GM23338 (cell line): ENCODE data around the gene CSTB. TPM values are rescaled to one million over a fixed set of nuclear protein-coding genes. Genes with fewer than 3 reads are reported as not detected.

Experiments used
- ATAC-seq: fragments of 200-7000 bp; cut with Tn5 transposase; 3 replicates; pipeline ENCODE4 v1.9.1; 2020
- DNase-seq: peaks from one replicate; pipeline ENCODE4 v3.0.0-alpha.2; 2015; ENCODE audit warnings: low spot score
- H2AFZ ChIP-seq: fragments of 200-600 bp; sonication (generic); 2 replicates; pipeline ENCODE4 v1.8.0; 2016; ENCODE audit warnings: antibody characterized with exemption, mild to moderate bottlenecking, moderate library complexity
- H3F3A ChIP-seq: fragments of 200-600 bp; sonication (generic); replicated peaks from 2 replicates; pipeline ENCODE4 v1.8.0; 2017; ENCODE audit warnings: antibody characterized with exemption, mixed run types, low read depth
- H3K27ac ChIP-seq: fragments of 200-600 bp; sonication (generic); 2 replicates; pipeline ENCODE4 v1.6.1; 2016; ENCODE audit warnings: low read depth
- H3K27me3 ChIP-seq: fragments of 200-600 bp; sonication (generic); 2 replicates; pipeline ENCODE4 v1.8.0; 2016; ENCODE audit warnings: mild to moderate bottlenecking, mixed run types, moderate library complexity; ENCODE audit not compliant: insufficient read depth
- H3K36me3 ChIP-seq: fragments of 200-600 bp; sonication (generic); 2 replicates; pipeline ENCODE4 v1.8.0; 2016; ENCODE audit warnings: mild to moderate bottlenecking; ENCODE audit not compliant: insufficient read depth
- H3K4me1 ChIP-seq: fragments of 200-600 bp; sonication (generic); 2 replicates; pipeline ENCODE4 v1.8.0; 2016; ENCODE audit warnings: mild to moderate bottlenecking, moderate library complexity; ENCODE audit not compliant: insufficient read depth
- H3K4me2 ChIP-seq: fragments of 200-600 bp; sonication (generic); 2 replicates; pipeline ENCODE4 v1.7.1; 2017; ENCODE audit warnings: mixed run types
- H3K4me3 ChIP-seq: fragments of 200-600 bp; sonication (generic); 2 replicates; pipeline ENCODE4 v1.6.1; 2016; ENCODE audit warnings: mixed run types
- H3K79me2 ChIP-seq: fragments of 200-600 bp; sonication (generic); replicated peaks from 2 replicates; pipeline ENCODE4 v1.8.0; 2017; ENCODE audit warnings: mild to moderate bottlenecking; ENCODE audit not compliant: insufficient read depth
- H3K9me2 ChIP-seq: fragments of 200-600 bp; sonication (generic); 2 replicates; pipeline ENCODE4 v1.8.0; 2017; ENCODE audit not compliant: insufficient read depth
- H4K20me1 ChIP-seq: fragments of 200-600 bp; sonication (generic); replicated peaks from 2 replicates; pipeline ENCODE4 v1.8.0; 2017; ENCODE audit warnings: mild to moderate bottlenecking; ENCODE audit not compliant: insufficient read depth
- H3K27ac Mint-ChIP-seq: 2 replicates; pipeline ENCODE4 v1.8.0; 2020; ENCODE audit warnings: inconsistent platforms, mild to moderate bottlenecking, moderate library complexity, mixed read lengths
- H3K27me3 Mint-ChIP-seq: 3 replicates; pipeline ENCODE4 v1.8.0; 2022; ENCODE audit warnings: low read depth, mild to moderate bottlenecking, moderate library complexity, mixed read lengths, inconsistent platforms; ENCODE audit not compliant: insufficient read depth, poor library complexity
- H3K36me3 Mint-ChIP-seq: 3 replicates; pipeline ENCODE4 v1.8.0; 2021; ENCODE audit warnings: low read depth, mild to moderate bottlenecking, inconsistent platforms, moderate library complexity, mixed read lengths
- H3K4me1 Mint-ChIP-seq: 3 replicates; pipeline ENCODE4 v1.8.0; 2020; ENCODE audit warnings: mild to moderate bottlenecking, inconsistent platforms, mixed read lengths
- H3K4me3 Mint-ChIP-seq: 3 replicates; pipeline ENCODE4 v1.8.0; 2021; ENCODE audit warnings: moderate library complexity, mild to moderate bottlenecking, inconsistent platforms, mixed read lengths
- H3K9me3 Mint-ChIP-seq: 3 replicates; pipeline ENCODE4 v1.8.0; 2020; ENCODE audit warnings: moderate library complexity, mild to moderate bottlenecking, inconsistent platforms, mixed read lengths
- CREB1 ChIP-seq: fragments of 250-450 bp; sonication (Bioruptor Pico); IDR thresholded peaks from 2 replicates; pipeline ENCODE4 v1.5.0; 2020; ENCODE audit warnings: low read depth, mild to moderate bottlenecking, moderate library complexity
- CTCF ChIP-seq, 2 experiments: fragments of 200-600 bp in 1 of 2; sonication (generic) in 1 of 2; conservative IDR thresholded peaks; 2 replicates each; pipeline versions ENCODE4 v1.5.1 to v1.6.1; 2016 to 2017; ENCODE audit warnings: antibody characterized with exemption in 2 of 2, low read depth in 2 of 2, mild to moderate bottlenecking in 2 of 2, moderate library complexity in 1 of 2
- ETS1 ChIP-seq: IDR thresholded peaks from 2 replicates; pipeline ENCODE4 v1.6.1; 2016; ENCODE audit warnings: antibody characterized with exemption
- EZH2 ChIP-seq: fragments of 200-600 bp; sonication (generic); IDR thresholded peaks from one replicate; pipeline ENCODE4 v1.8.0; 2017; ENCODE audit warnings: antibody characterized with exemption, mild to moderate bottlenecking, low read depth; ENCODE audit not compliant: unreplicated experiment
- JUNB ChIP-seq: IDR thresholded peaks from one replicate; pipeline ENCODE4 v1.6.1; 2016; ENCODE audit warnings: antibody characterized with exemption; ENCODE audit not compliant: unreplicated experiment
- NANOG ChIP-seq: IDR thresholded peaks from 2 replicates; pipeline ENCODE4 v1.6.1; 2016; ENCODE audit warnings: antibody characterized with exemption, borderline replicate concordance
- POLR2AphosphoS5 ChIP-seq: IDR thresholded peaks from 2 replicates; pipeline ENCODE4 v1.6.1; 2016; ENCODE audit warnings: antibody characterized with exemption, low read depth
- REST ChIP-seq: IDR thresholded peaks from one replicate; pipeline ENCODE4 v1.6.1; 2018; ENCODE audit warnings: antibody characterized with exemption; ENCODE audit not compliant: unreplicated experiment
- STAT1 ChIP-seq: IDR thresholded peaks from one replicate; pipeline ENCODE4 v1.6.1; 2016; ENCODE audit warnings: antibody characterized with exemption; ENCODE audit not compliant: unreplicated experiment
- ZNF114 ChIP-seq: fragments of 250-450 bp; sonication (Bioruptor Pico); IDR thresholded peaks from 2 replicates; pipeline ENCODE4 v1.5.0; 2020; ENCODE audit warnings: mild to moderate bottlenecking, moderate library complexity
- ZNF331 ChIP-seq: fragments of 250-450 bp; sonication (Bioruptor Pico); IDR thresholded peaks from 2 replicates; pipeline ENCODE4 v1.5.0; 2020; ENCODE audit warnings: low read depth, mild to moderate bottlenecking, moderate library complexity
- polyA plus RNA-seq: library from polyadenylated mRNA; unstranded; fragments of >200 nt; fragmentation: Nextera tagmentation; extraction: Ambion mirVana; gene quantifications from 2 replicates; pipeline ENCODE4 v1.2.1, GENCODE V29; 2016
- total RNA-seq: library from RNA; depleted of rRNA; stranded (reverse); fragments of >200 nt; shearing (Covaris generic); gene quantifications from 2 replicates; pipeline ENCODE4 v1.2.3, GENCODE V29; 2014

CSTB gene
- total and polyA plus RNA-seq, 2 experiments from 2014 or later = 10.0 to 142 TPM

GRCh38 chr21:43731891-43732711 lies 44.0 kb downstream of the CSTB start:
- ATAC-seq (no peak), DNase-seq (no peak)
- Mint-ChIP-seq H3K4me1 (peaks cover 28% of the 10 kb centered on the region), H3K27ac (0 out of 2 replicates have a peak overlapping the region, but pooled peaks have one; percentile 39), H3K36me3 (peaks cover 4% of the 10 kb centered on the region; the same call in 1 of the 3 replicates), H3K4me3 (no peak overlapping the region), H3K9me3 (no peaks in the 10 kb centered on the region; the same call in 2 of the 3 replicates), H3K27me3 (peaks cover 14% of the 10 kb centered on the region)
- no peaks in the 10 kb centered on the region for H3K36me3 ChIP-seq
- H2AFZ ChIP-seq = no peak overlapping the region
- no peak for TF ChIP-seq POLR2AphosphoS5
- TF ChIP-seq STAT1 = no peak
- no peak for TF ChIP-seq EZH2
- TF ChIP-seq CREB1 (CRISPR knock-in tag) = no peak
- no peak for TF ChIP-seq ZNF331 (CRISPR knock-in tag)
- TF ChIP-seq ETS1 = no peak
- TF ChIP-seq CTCF (conservative IDR thresholded peaks at IDR 0.05; ENCODE audit: low read depth in 2 of 2) = no peak
- no peak for TF ChIP-seq NANOG
- no peak for TF ChIP-seq ZNF114 (CRISPR knock-in tag)
- TF ChIP-seq JUNB = no peak
- no peak for TF ChIP-seq REST
- peaks cover 4% of the 10 kb centered on the region; the same call in 1 of the 2 replicates for H3F3A ChIP-seq
- no peak overlapping the region for H3K27ac ChIP-seq
- H3K4me2 ChIP-seq = no peak overlapping the region
- no peaks in the 10 kb centered on the region for H3K9me2 ChIP-seq
- H3K79me2 ChIP-seq = peaks cover 38% of the 10 kb centered on the region
- no peaks in the 10 kb centered on the region for H3K27me3 ChIP-seq
- no peak overlapping the region for H3K4me3 ChIP-seq
- H3K4me1 ChIP-seq = peaks cover 7% of the 10 kb centered on the region; the same call in 1 of the 2 replicates
- peaks cover 8% of the 10 kb centered on the region for H4K20me1 ChIP-seq
